Adipocyte (in vitro differentiated cells): ENCODE data around the gene CDYL.

Experiments used
- DNase-seq: peaks from one replicate; pipeline ENCODE4 v3.0.0-alpha.2; 2015; ENCODE audit warnings: low read depth
- H3K27me3 ChIP-seq: replicated peaks from 2 replicates; pipeline ENCODE4 v1.7.0; 2013; ENCODE audit warnings: mild to moderate bottlenecking, low read length, moderate library complexity; ENCODE audit not compliant: control insufficient read depth, insufficient read depth
- H3K36me3 ChIP-seq: 2 replicates; pipeline ENCODE4 v1.7.0; 2013; ENCODE audit warnings: low read length, mild to moderate bottlenecking, moderate library complexity; ENCODE audit not compliant: control insufficient read depth, insufficient read depth, severe bottlenecking
- H3K4me1 ChIP-seq: 2 replicates; pipeline ENCODE4 v1.7.0; 2013; ENCODE audit warnings: mild to moderate bottlenecking, low read length, moderate library complexity; ENCODE audit not compliant: control insufficient read depth, insufficient read depth
- H3K4me3 ChIP-seq: 2 replicates; pipeline ENCODE4 v1.7.0; 2013; ENCODE audit warnings: mild to moderate bottlenecking, low read length, moderate library complexity
- H3K9ac ChIP-seq: 2 replicates; pipeline ENCODE4 v1.7.0; 2013; ENCODE audit warnings: mild to moderate bottlenecking, low read length, moderate library complexity
- H3K9me3 ChIP-seq: 2 replicates; pipeline ENCODE4 v1.7.0; 2013; ENCODE audit warnings: mild to moderate bottlenecking, low read length, moderate library complexity; ENCODE audit not compliant: control insufficient read depth

The CDYL gene

GRCh38 chr6:4743926-4744325 lies 32.3 kb upstream of the CDYL start:
- Histone ChIP-seq H3K9me3 (no peaks in the 10 kb centered on the region), H3K36me3 (no peaks in the 10 kb centered on the region), H3K9ac (no peak overlapping the region), H3K4me1 (no peaks in the 10 kb centered on the region), H3K4me3 (no peak overlapping the region), H3K27me3 (no peaks in the 10 kb centered on the region)
- no peak for DNase-seq

GRCh38 chr6:4747588-4747987 lies 28.6 kb upstream of the CDYL start:
- no peaks in the 10 kb centered on the region for H3K27me3 ChIP-seq
- H3K9me3 ChIP-seq = no peaks in the 10 kb centered on the region
- H3K4me3 ChIP-seq = no peak overlapping the region
- no peak overlapping the region for H3K9ac ChIP-seq
- DNase-seq = no peak
- no peaks in the 10 kb centered on the region for H3K4me1 ChIP-seq
- no peaks in the 10 kb centered on the region for H3K36me3 ChIP-seq

GRCh38 chr6:4751823-4752464 lies 24.3 kb upstream of the CDYL start:
- no peak for DNase-seq
- H3K9ac ChIP-seq = no peak overlapping the region
- no peaks in the 10 kb centered on the region for H3K4me1 ChIP-seq

GRCh38 chr6:4756247-4756646 lies 20.0 kb upstream of the CDYL start:
- no peak for DNase-seq
- Histone ChIP-seq H3K27me3 (no peaks in the 10 kb centered on the region), H3K4me1 (no peaks in the 10 kb centered on the region), H3K9ac (no peak overlapping the region), H3K9me3 (no peaks in the 10 kb centered on the region), H3K36me3 (no peaks in the 10 kb centered on the region), H3K4me3 (no peak overlapping the region)

More at GRCh38 chr6:4751823-4752464, 24.3 kb upstream of the CDYL start:
- H3K27me3 ChIP-seq = no peaks in the 10 kb centered on the region
- H3K9me3 ChIP-seq = no peaks in the 10 kb centered on the region
- H3K36me3 ChIP-seq = no peaks in the 10 kb centered on the region
- no peak overlapping the region for H3K4me3 ChIP-seq

GRCh38 chr6:4759997-4760396 lies 16.2 kb upstream of the CDYL start:
- Histone ChIP-seq H3K36me3 (no peaks in the 10 kb centered on the region), H3K9ac (no peak overlapping the region), H3K4me3 (no peak overlapping the region), H3K4me1 (no peaks in the 10 kb centered on the region), H3K9me3 (peaks cover 21% of the 10 kb centered on the region), H3K27me3 (no peaks in the 10 kb centered on the region)
- DNase-seq = no peak

- Histone ChIP-seq H3K36me3 (no peaks in the 10 kb centered on the region), H3K4me3 (no peak overlapping the region), H3K9ac (no peak overlapping the region), H3K4me1 (no peaks in the 10 kb centered on the region), H3K9me3 (peaks cover 21% of the 10 kb centered on the region), H3K27me3 (no peaks in the 10 kb centered on the region)
- no peak for DNase-seq
These were observed 15.4 kb upstream of the CDYL start for GRCh38 chr6:4760773-4761172.

- Histone ChIP-seq H3K27me3 (no peaks in the 10 kb centered on the region), H3K9ac (no peak overlapping the region), H3K9me3 (peaks cover 21% of the 10 kb centered on the region), H3K4me1 (no peaks in the 10 kb centered on the region), H3K36me3 (no peaks in the 10 kb centered on the region), H3K4me3 (no peak overlapping the region)
- no peak for DNase-seq
These were observed 13.9 kb upstream of the CDYL start for GRCh38 chr6:4762294-4762693.

- H3K27me3 ChIP-seq = no peaks in the 10 kb centered on the region
- no peak overlapping the region for H3K9ac ChIP-seq
- no peak for DNase-seq
- H3K4me3 ChIP-seq = no peak overlapping the region
- H3K9me3 ChIP-seq = peaks cover 21% of the 10 kb centered on the region
- no peaks in the 10 kb centered on the region for H3K36me3 ChIP-seq
- H3K4me1 ChIP-seq = no peaks in the 10 kb centered on the region
These were observed 12.3 kb upstream of the CDYL start for GRCh38 chr6:4763921-4764320.

GRCh38 chr6:4768815-4769214 lies 7.4 kb upstream of the CDYL start:
- Histone ChIP-seq H3K27me3 (no peaks in the 10 kb centered on the region), H3K4me3 (no peak overlapping the region), H3K4me1 (no peaks in the 10 kb centered on the region), H3K36me3 (no peaks in the 10 kb centered on the region), H3K9ac (no peak overlapping the region), H3K9me3 (peaks cover 3% of the 10 kb centered on the region)
- no peak for DNase-seq

GRCh38 chr6:4772750-4773149 lies 3.5 kb upstream of the CDYL start:
- H3K36me3 ChIP-seq = no peaks in the 10 kb centered on the region
- no peaks in the 10 kb centered on the region for H3K27me3 ChIP-seq
- H3K9ac ChIP-seq = no peak overlapping the region
- no peaks in the 10 kb centered on the region for H3K9me3 ChIP-seq
- H3K4me1 ChIP-seq = peaks cover 4% of the 10 kb centered on the region
- no peak overlapping the region for H3K4me3 ChIP-seq
- no peak for DNase-seq

- Histone ChIP-seq H3K27me3 (no peaks in the 10 kb centered on the region), H3K4me1 (peaks cover 7% of the 10 kb centered on the region), H3K36me3 (no peaks in the 10 kb centered on the region), H3K4me3 (no peak overlapping the region), H3K9ac (no peak overlapping the region), H3K9me3 (peaks cover 3% of the 10 kb centered on the region)
- DNase-seq = no peak
These were observed 3.0 kb upstream of the CDYL start for GRCh38 chr6:4773181-4773580.

- Histone ChIP-seq H3K4me3 (no peak overlapping the region), H3K9ac (no peak overlapping the region), H3K36me3 (no peaks in the 10 kb centered on the region), H3K27me3 (no peaks in the 10 kb centered on the region), H3K9me3 (peaks cover 6% of the 10 kb centered on the region), H3K4me1 (peaks cover 7% of the 10 kb centered on the region)
- no peak for DNase-seq
These were observed 1.9 kb upstream of the CDYL start for GRCh38 chr6:4774296-4774695.
